Nephron progenitor cell (in vitro differentiated cells): ENCODE data around the gene SPATA31C2.

ENCODE experiments used
- DNase-seq: peaks from one replicate; pipeline ENCODE4 v3.0.0; 2021
- H3K27ac Mint-ChIP-seq: 2 replicates; pipeline ENCODE4 v1.8.0; 2021; ENCODE audit warnings: mild to moderate bottlenecking, moderate library complexity, mixed read lengths
- H3K27me3 Mint-ChIP-seq: 2 replicates; pipeline ENCODE4 v1.8.0; 2021; ENCODE audit warnings: mild to moderate bottlenecking, low read depth, mixed read lengths; ENCODE audit not compliant: poor library complexity
- H3K36me3 Mint-ChIP-seq: 2 replicates; pipeline ENCODE4 v1.8.0; 2021; ENCODE audit warnings: low read depth, mixed read lengths
- H3K4me1 Mint-ChIP-seq: 2 replicates; pipeline ENCODE4 v1.8.0; 2021; ENCODE audit warnings: mixed read lengths
- H3K4me3 Mint-ChIP-seq: 2 replicates; pipeline ENCODE4 v1.8.0; 2021; ENCODE audit warnings: mild to moderate bottlenecking, moderate library complexity, mixed read lengths
- H3K9me3 Mint-ChIP-seq: 2 replicates; pipeline ENCODE4 v1.8.0; 2021; ENCODE audit warnings: mild to moderate bottlenecking, moderate library complexity, mixed read lengths
- TF ChIP-seq, protein P1 (sequence below): fragments of 200-600 bp; sonication (generic); IDR thresholded peaks from 2 replicates; pipeline ENCODE4 v1.5.0; 2021; ENCODE audit warnings: antibody characterized with exemption

Gene SPATA31C2

GRCh38 chr9:88110026-88110425 lies 28.2 kb downstream of the SPATA31C2 start:
- H3K4me3 Mint-ChIP-seq: no peak overlapping the region

GRCh38 chr9:88108779-88109178 lies 29.5 kb downstream of the SPATA31C2 start:
- Mint-ChIP-seq H3K36me3 (no peaks in the 10 kb centered on the region), H3K27me3 (peaks cover 10% of the 10 kb centered on the region), H3K4me1 (no peaks in the 10 kb centered on the region), H3K27ac (no peak overlapping the region), H3K4me3 (no peak overlapping the region), H3K9me3 (peaks cover 4% of the 10 kb centered on the region)
- TF ChIP-seq, protein P1, sequence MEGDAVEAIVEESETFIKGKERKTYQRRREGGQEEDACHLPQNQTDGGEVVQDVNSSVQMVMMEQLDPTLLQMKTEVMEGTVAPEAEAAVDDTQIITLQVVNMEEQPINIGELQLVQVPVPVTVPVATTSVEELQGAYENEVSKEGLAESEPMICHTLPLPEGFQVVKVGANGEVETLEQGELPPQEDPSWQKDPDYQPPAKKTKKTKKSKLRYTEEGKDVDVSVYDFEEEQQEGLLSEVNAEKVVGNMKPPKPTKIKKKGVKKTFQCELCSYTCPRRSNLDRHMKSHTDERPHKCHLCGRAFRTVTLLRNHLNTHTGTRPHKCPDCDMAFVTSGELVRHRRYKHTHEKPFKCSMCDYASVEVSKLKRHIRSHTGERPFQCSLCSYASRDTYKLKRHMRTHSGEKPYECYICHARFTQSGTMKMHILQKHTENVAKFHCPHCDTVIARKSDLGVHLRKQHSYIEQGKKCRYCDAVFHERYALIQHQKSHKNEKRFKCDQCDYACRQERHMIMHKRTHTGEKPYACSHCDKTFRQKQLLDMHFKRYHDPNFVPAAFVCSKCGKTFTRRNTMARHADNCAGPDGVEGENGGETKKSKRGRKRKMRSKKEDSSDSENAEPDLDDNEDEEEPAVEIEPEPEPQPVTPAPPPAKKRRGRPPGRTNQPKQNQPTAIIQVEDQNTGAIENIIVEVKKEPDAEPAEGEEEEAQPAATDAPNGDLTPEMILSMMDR: no peak
- no peak for DNase-seq

More at GRCh38 chr9:88110026-88110425, 28.2 kb downstream of the SPATA31C2 start:
- Mint-ChIP-seq H3K27me3 (peaks cover 7% of the 10 kb centered on the region), H3K4me1 (no peaks in the 10 kb centered on the region), H3K27ac (no peak overlapping the region), H3K36me3 (no peaks in the 10 kb centered on the region), H3K9me3 (peaks cover 4% of the 10 kb centered on the region)
- TF ChIP-seq, protein P1: no peak
- no peak for DNase-seq

DNA sequence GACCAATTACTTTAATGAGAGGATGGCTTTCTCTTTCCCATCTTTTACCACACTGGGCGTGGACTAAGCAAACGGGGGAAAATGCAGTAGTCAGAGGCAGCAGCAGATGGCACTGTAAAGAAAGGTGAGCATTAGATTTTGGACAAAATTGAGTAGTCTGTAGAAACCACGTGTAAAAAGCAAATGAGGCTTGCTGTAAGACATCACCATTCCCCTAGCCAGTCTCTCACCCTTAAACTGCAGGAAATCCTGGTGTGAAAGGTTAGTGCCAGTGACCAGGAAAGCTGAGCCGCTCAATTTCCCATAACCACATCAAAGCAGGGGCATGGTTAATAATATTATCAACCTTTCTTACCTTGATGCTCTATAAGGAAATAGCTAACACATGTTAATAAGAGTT lies 31.8 kb downstream of the SPATA31C2 start:
- DNase-seq: no peak
- no peak overlapping the region for H3K4me3 Mint-ChIP-seq
- H3K27me3 Mint-ChIP-seq: peaks cover 6% of the 10 kb centered on the region
- TF ChIP-seq, protein P1: peak; percentile 30
- H3K9me3 Mint-ChIP-seq: peaks cover 4% of the 10 kb centered on the region
- H3K4me1 Mint-ChIP-seq: no peaks in the 10 kb centered on the region
- no peak overlapping the region for H3K27ac Mint-ChIP-seq
- no peaks in the 10 kb centered on the region for H3K36me3 Mint-ChIP-seq

DNA sequence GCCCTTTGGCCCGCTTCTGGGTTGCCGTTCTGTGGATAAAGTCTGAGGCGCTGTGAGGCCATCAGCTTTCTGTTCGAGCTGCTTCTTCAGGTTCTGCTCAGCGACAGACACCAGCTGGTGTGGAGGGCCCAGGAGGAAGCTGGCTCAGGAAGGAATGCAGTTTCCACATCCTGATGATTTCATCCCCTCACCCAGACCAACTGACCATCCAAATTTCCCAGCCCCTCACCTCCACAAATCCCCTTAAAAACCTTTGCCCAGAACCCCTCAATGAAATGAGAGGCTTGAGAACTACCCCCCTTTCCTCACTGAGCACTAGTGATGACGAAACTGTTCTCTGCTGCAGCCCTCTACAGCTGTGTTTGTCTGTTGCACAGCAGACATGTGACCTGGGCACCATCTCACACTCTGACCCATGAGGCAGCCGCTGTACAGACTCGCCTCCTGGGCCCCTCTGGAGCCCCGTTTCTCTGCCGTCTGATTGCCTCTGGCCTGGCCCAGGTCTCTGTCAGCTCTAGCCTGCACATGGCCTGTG lies 45.4 kb downstream of the SPATA31C2 start:
- Mint-ChIP-seq H3K4me3 (no peak overlapping the region), H3K4me1 (peaks cover 30% of the 10 kb centered on the region), H3K27ac (no peak overlapping the region), H3K9me3 (no peaks in the 10 kb centered on the region), H3K36me3 (no peaks in the 10 kb centered on the region), H3K27me3 (peaks cover 5% of the 10 kb centered on the region)
- TF ChIP-seq, protein P1: no peak
- no peak for DNase-seq

DNA sequence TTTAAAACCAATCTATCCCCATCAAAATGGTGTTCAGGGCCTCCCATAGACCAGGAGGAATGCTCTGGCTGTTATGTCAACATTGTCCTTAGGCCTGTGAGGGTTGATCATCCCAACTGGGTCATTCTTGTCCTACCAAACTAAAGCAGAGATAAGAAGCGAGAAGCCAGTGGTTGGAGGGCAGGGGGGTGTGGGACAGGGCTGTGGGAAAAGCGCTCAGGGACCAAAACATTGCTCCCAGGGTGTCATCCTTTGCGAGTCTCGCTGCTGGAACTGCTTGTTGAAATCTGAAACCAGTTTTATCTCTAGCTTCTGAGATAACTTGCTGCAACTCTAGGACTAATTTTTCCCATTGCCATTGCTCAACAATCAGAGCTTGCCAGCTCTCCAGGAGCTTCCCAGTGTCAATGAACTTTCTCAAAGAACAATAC lies 48.1 kb downstream of the SPATA31C2 start:
- H3K27me3 Mint-ChIP-seq: peaks cover 5% of the 10 kb centered on the region
- H3K27ac Mint-ChIP-seq: no peak overlapping the region
- no peaks in the 10 kb centered on the region for H3K9me3 Mint-ChIP-seq
- DNase-seq: peak; percentile 6
- no peaks in the 10 kb centered on the region for H3K36me3 Mint-ChIP-seq
- TF ChIP-seq, protein P1: no peak
- no peak overlapping the region for H3K4me3 Mint-ChIP-seq
- peaks cover 30% of the 10 kb centered on the region for H3K4me1 Mint-ChIP-seq

DNA sequence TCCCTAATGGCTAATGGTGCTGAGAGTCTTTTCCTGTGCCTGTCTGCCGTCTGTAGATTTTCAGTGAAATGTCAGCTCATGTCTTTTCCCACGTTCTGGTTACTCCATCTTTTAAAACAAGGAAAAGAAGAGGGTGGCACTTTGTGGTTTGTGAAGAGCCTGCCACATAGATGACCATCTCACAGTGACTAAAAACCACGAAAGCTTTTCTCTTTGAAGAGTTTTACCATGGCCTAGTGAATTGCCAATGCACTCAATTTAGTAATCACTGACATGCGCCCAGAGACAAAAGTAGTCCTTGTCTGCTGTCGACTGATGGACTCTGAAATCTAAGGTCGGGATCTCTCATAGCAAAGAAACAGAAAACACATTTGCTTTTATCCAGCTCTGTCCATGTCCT lies 50.4 kb downstream of the SPATA31C2 start:
- H3K4me1 Mint-ChIP-seq: peaks cover 29% of the 10 kb centered on the region
- H3K4me3 Mint-ChIP-seq: no peak overlapping the region

More for the DNA sequence above, 50.4 kb downstream of the SPATA31C2 start:
- DNase-seq: no peak
- TF ChIP-seq, protein P1: no peak
- Mint-ChIP-seq H3K27ac (no peak overlapping the region), H3K9me3 (no peaks in the 10 kb centered on the region), H3K36me3 (no peaks in the 10 kb centered on the region), H3K27me3 (peaks cover 5% of the 10 kb centered on the region)
